ENCODE measurements around the gene PIGQ.

PIGQ gene

DNA sequence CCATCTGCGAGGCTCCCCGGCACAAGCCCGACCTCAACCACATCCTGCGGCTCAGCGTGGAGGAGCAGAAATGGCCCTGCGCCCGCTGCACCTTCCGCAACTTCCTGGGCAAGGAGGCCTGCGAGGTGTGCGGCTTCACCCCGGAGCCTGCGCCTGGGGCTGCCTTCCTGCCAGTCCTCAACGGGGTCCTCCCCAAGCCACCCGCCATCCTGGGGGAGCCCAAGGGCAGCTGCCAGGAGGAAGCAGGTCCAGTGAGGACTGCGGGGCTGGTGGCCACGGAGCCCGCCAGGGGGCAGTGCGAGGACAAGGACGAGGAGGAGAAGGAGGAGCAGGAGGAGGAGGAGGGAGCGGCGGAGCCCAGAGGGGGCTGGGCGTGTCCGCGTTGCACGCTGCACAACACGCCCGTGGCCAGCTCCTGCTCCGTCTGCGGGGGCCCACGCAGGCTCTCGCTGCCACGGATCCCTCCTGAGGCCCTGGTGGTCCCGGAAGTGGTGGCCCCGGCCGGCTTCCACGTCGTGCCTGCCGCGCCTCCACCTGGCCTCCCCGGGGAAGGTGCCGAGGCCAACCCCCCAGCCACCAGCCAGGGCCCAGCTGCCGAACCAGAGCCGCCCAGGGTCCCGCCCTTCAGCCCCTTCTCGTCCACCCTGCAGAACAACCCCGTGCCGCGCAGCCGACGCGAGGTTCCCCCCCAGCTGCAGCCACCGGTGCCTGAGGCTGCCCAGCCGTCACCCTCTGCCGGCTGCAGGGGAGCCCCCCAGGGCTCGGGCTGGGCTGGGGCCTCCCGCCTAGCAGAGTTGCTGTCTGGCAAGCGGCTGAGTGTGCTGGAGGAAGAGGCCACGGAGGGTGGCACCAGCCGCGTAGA lies 22.6 kb upstream of the PIGQ start:
- H3K4me1 ChIP-seq (ENCODE audit: control insufficient read depth, insufficient read depth, low read length, unreplicated experiment) = no peaks in the 10 kb centered on the region
- H3K36me3 ChIP-seq (ENCODE audit: insufficient read depth, low read length) = peaks cover 5% of the 10 kb centered on the region; the same call in 1 of the 2 replicates
- no peak overlapping the region for H2AFZ ChIP-seq (ENCODE audit: low read length, unreplicated experiment)
- peaks cover 58% of the 10 kb centered on the region for H3K79me2 ChIP-seq (ENCODE audit: control insufficient read depth, insufficient read depth, low read length, unreplicated experiment)
- H3K27ac ChIP-seq (ENCODE audit: low read depth, low read length) = no peak overlapping the region
- no peak overlapping the region for H3K4me3 ChIP-seq (ENCODE audit: low read depth, low read length)
- H3K27me3 ChIP-seq (ENCODE audit: insufficient read depth, low read length) = no peaks in the 10 kb centered on the region

- peaks cover 43% of the 10 kb centered on the region for H3K79me2 ChIP-seq (ENCODE audit: control insufficient read depth, insufficient read depth, low read length, unreplicated experiment)
- peaks cover 5% of the 10 kb centered on the region; the same call in 1 of the 2 replicates for H3K36me3 ChIP-seq (ENCODE audit: insufficient read depth, low read length)
Measured at GRCh38 chr16:548586-548985, 21.2 kb upstream of the PIGQ start.

GRCh38 chr16:549544-550263 lies 20.1 kb upstream of the PIGQ start:
- Histone ChIP-seq H3K27me3 (ENCODE audit: insufficient read depth, low read length) (no peaks in the 10 kb centered on the region), H3K36me3 (ENCODE audit: insufficient read depth, low read length) (peaks cover 5% of the 10 kb centered on the region; the same call in 1 of the 2 replicates), H3K27ac (ENCODE audit: low read depth, low read length) (no peak overlapping the region), H3K79me2 (ENCODE audit: control insufficient read depth, insufficient read depth, low read length, unreplicated experiment) (peaks cover 34% of the 10 kb centered on the region), H2AFZ (ENCODE audit: low read length, unreplicated experiment) (no peak overlapping the region), H3K4me1 (ENCODE audit: control insufficient read depth, insufficient read depth, low read length, unreplicated experiment) (peaks cover 15% of the 10 kb centered on the region), H3K4me3 (ENCODE audit: low read depth, low read length) (no peak overlapping the region)

More at GRCh38 chr16:548586-548985, 21.2 kb upstream of the PIGQ start:
- Histone ChIP-seq H3K4me1 (ENCODE audit: control insufficient read depth, insufficient read depth, low read length, unreplicated experiment) (peaks cover 4% of the 10 kb centered on the region), H3K27ac (ENCODE audit: low read depth, low read length) (no peak overlapping the region), H3K4me3 (ENCODE audit: low read depth, low read length) (no peak overlapping the region), H2AFZ (ENCODE audit: low read length, unreplicated experiment) (no peak overlapping the region), H3K27me3 (ENCODE audit: insufficient read depth, low read length) (no peaks in the 10 kb centered on the region)

DNA sequence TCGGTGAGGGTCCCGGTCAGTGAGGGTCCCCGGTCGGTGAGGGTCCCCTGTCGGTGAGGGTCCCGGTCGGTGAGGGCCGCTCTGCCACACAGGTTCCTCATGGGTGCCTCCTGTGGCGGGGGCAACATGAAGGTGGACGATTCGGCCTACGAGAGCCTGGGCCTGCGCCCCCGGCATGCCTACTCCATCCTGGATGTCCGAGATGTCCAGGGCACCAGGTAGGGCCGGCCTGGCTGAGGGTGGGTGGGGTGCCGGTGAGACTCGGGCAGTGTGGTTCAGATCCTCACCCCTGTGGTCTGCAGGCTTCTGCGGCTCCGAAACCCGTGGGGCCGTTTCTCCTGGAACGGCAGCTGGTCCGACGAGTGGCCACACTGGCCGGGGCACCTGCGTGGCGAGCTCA lies 18.6 kb upstream of the PIGQ start:
- Histone ChIP-seq H3K27me3 (ENCODE audit: insufficient read depth, low read length) (no peaks in the 10 kb centered on the region), H3K79me2 (ENCODE audit: control insufficient read depth, insufficient read depth, low read length, unreplicated experiment) (peaks cover 24% of the 10 kb centered on the region), H3K36me3 (ENCODE audit: insufficient read depth, low read length) (peaks cover 5% of the 10 kb centered on the region; the same call in 1 of the 2 replicates), H3K4me3 (ENCODE audit: low read depth, low read length) (no peak overlapping the region), H3K4me1 (ENCODE audit: control insufficient read depth, insufficient read depth, low read length, unreplicated experiment) (peaks cover 22% of the 10 kb centered on the region), H3K27ac (ENCODE audit: low read depth, low read length) (no peak overlapping the region), H2AFZ (ENCODE audit: low read length, unreplicated experiment) (no peak overlapping the region)

GRCh38 chr16:552171-552570 lies 17.6 kb upstream of the PIGQ start:
- Histone ChIP-seq H3K27me3 (ENCODE audit: insufficient read depth, low read length) (no peaks in the 10 kb centered on the region), H3K36me3 (ENCODE audit: insufficient read depth, low read length) (peaks cover 5% of the 10 kb centered on the region; the same call in 1 of the 2 replicates), H2AFZ (ENCODE audit: low read length, unreplicated experiment) (no peak overlapping the region), H3K79me2 (ENCODE audit: control insufficient read depth, insufficient read depth, low read length, unreplicated experiment) (peaks cover 17% of the 10 kb centered on the region), H3K4me3 (ENCODE audit: low read depth, low read length) (no peak overlapping the region), H3K27ac (ENCODE audit: low read depth, low read length) (no peak overlapping the region), H3K4me1 (ENCODE audit: control insufficient read depth, insufficient read depth, low read length, unreplicated experiment) (peaks cover 22% of the 10 kb centered on the region)

DNA sequence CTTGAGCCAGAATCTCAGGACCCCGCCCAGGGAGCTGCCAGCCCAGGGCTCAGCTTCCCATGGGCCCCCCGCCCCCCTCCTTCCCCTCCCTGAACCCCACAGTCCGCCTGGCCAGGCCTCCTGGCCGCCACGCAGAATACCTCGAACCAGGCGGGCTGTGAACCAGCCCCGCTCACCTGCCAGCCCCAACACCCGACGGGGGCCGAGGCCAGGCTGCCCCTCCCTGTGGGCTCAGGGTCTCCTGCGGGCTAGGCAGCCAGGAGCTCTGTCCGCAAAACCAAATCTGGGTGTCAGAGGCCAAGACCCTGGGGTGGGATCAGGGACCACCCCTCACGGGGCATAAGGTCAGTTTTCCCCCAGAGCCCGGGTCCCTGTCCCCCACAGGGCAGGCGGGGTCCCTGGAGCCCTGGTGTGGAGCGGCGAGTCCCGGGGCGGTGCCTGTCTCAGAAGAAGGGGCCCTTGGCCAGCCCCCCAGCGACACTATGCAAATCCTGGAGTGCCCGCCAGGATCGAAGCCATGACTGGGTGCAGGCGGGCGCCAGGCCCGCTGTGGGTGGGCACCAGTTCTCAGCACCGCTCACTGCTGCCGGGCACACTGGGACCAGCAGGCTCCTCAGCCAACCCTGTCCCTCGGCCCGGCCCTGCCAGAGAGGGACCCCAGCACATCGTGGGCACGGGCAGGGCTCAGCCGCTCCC lies 16.0 kb upstream of the PIGQ start:
- peak overlapping the region; percentile 36 for H3K27ac ChIP-seq (ENCODE audit: low read depth, low read length)
- H3K79me2 ChIP-seq (ENCODE audit: control insufficient read depth, insufficient read depth, low read length, unreplicated experiment) = peaks cover 4% of the 10 kb centered on the region
- no peaks in the 10 kb centered on the region for H3K27me3 ChIP-seq (ENCODE audit: insufficient read depth, low read length)
- peaks cover 5% of the 10 kb centered on the region; the same call in 1 of the 2 replicates for H3K36me3 ChIP-seq (ENCODE audit: insufficient read depth, low read length)
- no peak overlapping the region for H2AFZ ChIP-seq (ENCODE audit: low read length, unreplicated experiment)
- H3K4me3 ChIP-seq (ENCODE audit: low read depth, low read length) = peak overlapping the region; percentile 19; the same call in 1 of the 2 replicates
- H3K4me1 ChIP-seq (ENCODE audit: control insufficient read depth, insufficient read depth, low read length, unreplicated experiment) = peaks cover 22% of the 10 kb centered on the region

GRCh38 chr16:554297-554621 lies 15.5 kb upstream of the PIGQ start:
- peaks cover 2% of the 10 kb centered on the region for H3K79me2 ChIP-seq (ENCODE audit: control insufficient read depth, insufficient read depth, low read length, unreplicated experiment)
- peak overlapping the region; percentile 36 for H3K27ac ChIP-seq (ENCODE audit: low read depth, low read length)
- peaks cover 4% of the 10 kb centered on the region for H3K27me3 ChIP-seq (ENCODE audit: insufficient read depth, low read length)
- peaks cover 22% of the 10 kb centered on the region for H3K4me1 ChIP-seq (ENCODE audit: control insufficient read depth, insufficient read depth, low read length, unreplicated experiment)
- H2AFZ ChIP-seq (ENCODE audit: low read length, unreplicated experiment) = no peak overlapping the region
- H3K4me3 ChIP-seq (ENCODE audit: low read depth, low read length) = peak overlapping the region; percentile 19; the same call in 1 of the 2 replicates
- peaks cover 5% of the 10 kb centered on the region; the same call in 1 of the 2 replicates for H3K36me3 ChIP-seq (ENCODE audit: insufficient read depth, low read length)

DNA sequence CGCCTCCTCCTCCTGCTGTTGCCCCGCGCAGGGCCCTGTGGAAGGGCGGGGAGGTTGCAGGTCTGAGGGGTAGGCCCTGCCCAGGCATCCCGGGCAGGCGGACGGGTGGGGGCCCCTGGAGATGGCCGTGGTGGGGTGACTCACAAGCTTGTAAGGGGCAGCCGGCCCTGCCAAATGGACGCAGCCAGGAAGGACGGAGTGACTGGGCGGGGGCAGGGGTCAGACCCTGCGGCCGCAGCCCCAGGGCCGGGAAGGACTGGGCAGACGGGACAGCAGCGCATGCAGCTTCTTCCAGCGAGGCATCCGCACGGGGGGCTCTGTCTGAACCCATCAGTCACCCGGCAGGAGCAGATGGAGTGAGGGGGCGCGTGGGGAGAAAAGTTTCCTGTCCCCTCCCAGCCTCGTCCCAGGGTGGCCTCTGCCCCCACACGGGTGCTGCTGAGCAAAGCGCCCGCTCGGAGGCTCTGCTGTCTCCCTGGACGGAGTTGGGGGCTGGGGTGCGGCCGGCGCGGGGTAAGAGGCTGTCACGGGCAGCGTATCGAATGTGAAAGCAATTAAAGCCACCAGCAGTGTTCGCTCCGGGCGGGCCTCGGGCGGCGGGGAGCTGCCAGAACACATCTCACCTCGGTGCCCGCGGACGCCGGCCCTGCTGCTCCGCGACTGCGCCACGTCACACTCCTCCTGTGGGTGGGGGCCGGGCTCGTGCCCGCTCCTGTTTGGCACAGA lies 15.0 kb upstream of the PIGQ start:
- Histone ChIP-seq H3K36me3 (ENCODE audit: insufficient read depth, low read length) (peaks cover 5% of the 10 kb centered on the region; the same call in 1 of the 2 replicates), H3K27me3 (ENCODE audit: insufficient read depth, low read length) (peaks cover 9% of the 10 kb centered on the region), H3K27ac (ENCODE audit: low read depth, low read length) (peak overlapping the region; percentile 36), H2AFZ (ENCODE audit: low read length, unreplicated experiment) (no peak overlapping the region), H3K4me1 (ENCODE audit: control insufficient read depth, insufficient read depth, low read length, unreplicated experiment) (peaks cover 22% of the 10 kb centered on the region), H3K4me3 (ENCODE audit: low read depth, low read length) (peak overlapping the region; percentile 19), H3K79me2 (ENCODE audit: control insufficient read depth, insufficient read depth, low read length, unreplicated experiment) (no peaks in the 10 kb centered on the region)

- Histone ChIP-seq H3K4me1 (ENCODE audit: control insufficient read depth, insufficient read depth, low read length, unreplicated experiment) (peaks cover 22% of the 10 kb centered on the region), H3K27me3 (ENCODE audit: insufficient read depth, low read length) (peaks cover 15% of the 10 kb centered on the region), H3K27ac (ENCODE audit: low read depth, low read length) (peak overlapping the region; percentile 33), H3K4me3 (ENCODE audit: low read depth, low read length) (no peak overlapping the region), H3K79me2 (ENCODE audit: control insufficient read depth, insufficient read depth, low read length, unreplicated experiment) (no peaks in the 10 kb centered on the region), H2AFZ (ENCODE audit: low read length, unreplicated experiment) (no peak overlapping the region), H3K36me3 (ENCODE audit: insufficient read depth, low read length) (peaks cover 5% of the 10 kb centered on the region; the same call in 1 of the 2 replicates)
Measured at GRCh38 chr16:555528-556473, 14.0 kb upstream of the PIGQ start.

All from ACC112 (cell line).